Measurements from ENCODE around the gene JAZF1.

- no peak for TF ChIP-seq CTCF (IDR thresholded peaks at IDR 0.05; ENCODE audit: low read depth, low read length, poor library complexity, severe bottlenecking)
- no peak for TF ChIP-seq EZH2phosphoT487 (IDR thresholded peaks at IDR 0.05; ENCODE audit: borderline replicate concordance, low read length)
These were observed 6.2 kb downstream of the JAZF1 start for GRCh38 chr7:28174442-28174841.

Data from DOHH2 (cell line).